B cell (primary cell): ENCODE results near the gene KHK. TPM values are rescaled to one million over a fixed set of nuclear protein-coding genes. Genes with fewer than 3 reads are reported as not detected.
"Not testable (repeated sequence)": the region's sequence is repeated elsewhere in the genome, so short reads cannot be mapped to it uniquely, and the experiment has no call there.

ENCODE experiments used
- ATAC-seq: fragments of 200-7000 bp; cut with Tn5 transposase; one replicate; pipeline ENCODE4 v1.10.0; 2021; ENCODE audit warnings: low read depth, mild to moderate bottlenecking, moderate number of reproducible peaks, moderate library complexity
- CTCF ChIA-PET: fragments of 350-600 bp; sonication (Branson Sonifier 250); formaldehyde crosslinking; loops from one replicate; lab custom pipeline; 2021; ENCODE audit warnings: antibody characterized with exemption, inconsistent platforms; lab: Charles Lee
- POLR2A ChIA-PET: fragments of 350-600 bp; sonication (Branson Sonifier 250); formaldehyde crosslinking; loops from one replicate; lab custom pipeline; 2021; ENCODE audit warnings: antibody characterized with exemption; lab: Charles Lee
- DNase-seq: peaks from one replicate; pipeline ENCODE4 v3.0.0; 2013
- H2AFZ ChIP-seq: 2 replicates; pipeline ENCODE4 v1.6.1; 2012; ENCODE audit warnings: mild to moderate bottlenecking, low read depth, low read length; ENCODE audit not compliant: insufficient read depth, poor library complexity, severe bottlenecking
- H3K27ac ChIP-seq, 2 donors: 1 replicate in 1 of 2; 2 replicates in 1 of 2; pipeline ENCODE4 v1.5.1; 2012 to 2013; ENCODE audit warnings: low read length in 2 of 2, mild to moderate bottlenecking in 2 of 2, moderate library complexity in 1 of 2
- H3K27me3 ChIP-seq, 4 experiments: fragments of 200-600 bp in 1 of 4; sonication (generic) in 1 of 4; replicated peaks in 1 of 4; 1 replicate in 2 of 4; 2 replicates in 2 of 4; pipeline versions ENCODE4 v1.6.1 to v1.7.0; 2013 to 2016; ENCODE audit warnings: low read length in 3 of 4, mild to moderate bottlenecking in 2 of 4, mixed read lengths in 1 of 4, moderate library complexity in 1 of 4; ENCODE audit not compliant: insufficient read depth in 4 of 4, control insufficient read depth in 3 of 4; ENCODE audit errors: control extremely low read depth in 1 of 4
- H3K36me3 ChIP-seq, 2 experiments: replicated peaks in 1 of 2; 1 replicate in 1 of 2; 2 replicates in 1 of 2; pipeline versions ENCODE4 v1.6.1 to v1.7.1; 2013; ENCODE audit warnings: low read length in 1 of 2; ENCODE audit not compliant: insufficient read depth in 2 of 2, control insufficient read depth in 1 of 2; ENCODE audit errors: control extremely low read depth in 1 of 2, extremely low read depth in 1 of 2
- H3K4me1 ChIP-seq, 2 donors: fragments of 200-600 bp in 1 of 2; sonication (generic) in 1 of 2; 1 replicate in 1 of 2; 2 replicates in 1 of 2; pipeline versions ENCODE4 v1.5.1 to v1.6.1; 2013 to 2017; ENCODE audit warnings: low read length in 2 of 2; ENCODE audit not compliant: control insufficient read depth in 2 of 2, insufficient read depth in 2 of 2
- H3K4me2 ChIP-seq: replicated peaks from 2 replicates; pipeline ENCODE3; 2012; ENCODE audit warnings: mild to moderate bottlenecking, low read depth, low read length; ENCODE audit not compliant: poor library complexity, severe bottlenecking
- H3K4me3 ChIP-seq, 5 experiments: fragments of 200-600 bp in 1 of 5; sonication (generic) in 1 of 5; 1 replicate in 3 of 5; 2 replicates in 2 of 5; pipeline versions ENCODE4 v1.5.1 to v1.7.0; 2011 to 2016; ENCODE audit warnings: low read length in 4 of 5, mild to moderate bottlenecking in 4 of 5, low read depth in 2 of 5, control low read depth in 1 of 5, moderate library complexity in 1 of 5; ENCODE audit not compliant: insufficient read depth in 1 of 5; ENCODE audit errors: control extremely low read depth in 1 of 5, extremely low read depth in 1 of 5
- H3K79me2 ChIP-seq: fragments of 200-600 bp; sonication (generic); one replicate; pipeline ENCODE4 v1.6.0; 2016; ENCODE audit warnings: low read length; ENCODE audit not compliant: control insufficient read depth, insufficient read depth
- H3K9ac ChIP-seq: fragments of 200-600 bp; sonication (generic); 2 replicates; pipeline ENCODE4 v1.6.1; 2017; ENCODE audit warnings: mild to moderate bottlenecking, low read length, moderate library complexity
- H3K9me3 ChIP-seq, 3 donors: one replicate each; pipeline versions ENCODE4 v1.6.1 to v1.7.1; 2013; ENCODE audit warnings: low read length in 2 of 3; ENCODE audit not compliant: control insufficient read depth in 2 of 3, insufficient read depth in 1 of 3; ENCODE audit errors: control extremely low read depth in 1 of 3
- H4K20me1 ChIP-seq: 2 replicates; pipeline ENCODE4 v1.6.0; 2012; ENCODE audit warnings: mild to moderate bottlenecking, low read length; ENCODE audit not compliant: insufficient read depth, control insufficient read depth, poor library complexity, severe bottlenecking
- H3K27ac Mint-ChIP-seq: one replicate; pipeline ENCODE4 v1.8.0; 2021; ENCODE audit warnings: mixed read lengths
- H3K27me3 Mint-ChIP-seq: one replicate; pipeline ENCODE4 v1.8.0; 2021; ENCODE audit warnings: mixed read lengths
- H3K4me1 Mint-ChIP-seq: one replicate; pipeline ENCODE4 v1.8.0; 2021; ENCODE audit warnings: mixed read lengths
- H3K4me3 Mint-ChIP-seq: one replicate; pipeline ENCODE4 v1.8.0; 2021; ENCODE audit warnings: mixed read lengths
- H3K9me3 Mint-ChIP-seq: one replicate; pipeline ENCODE4 v1.8.0; 2022; ENCODE audit warnings: mixed read lengths; ENCODE audit not compliant: insufficient read depth
- EZH2 ChIP-seq: IDR thresholded peaks from 2 replicates; pipeline ENCODE4 v1.6.1; 2012; ENCODE audit warnings: borderline replicate concordance, low read depth, mild to moderate bottlenecking, moderate library complexity, low read length; ENCODE audit not compliant: insufficient read depth, poor library complexity, severe bottlenecking
- WGBS: methylation state at CpG from one replicate; pipeline ENCODE4 v1.1.5; 2013; ENCODE audit warnings: missing lambda C conversion rate; ENCODE audit not compliant: insufficient coverage; 5-methylcytosine and 5-hydroxymethylcytosine counted together
- intact Hi-C: fragments of 100-400 bp; cut with micrococcal nuclease; formaldehyde crosslinking; loops from one replicate; pipeline ENCODE4 v1.10.0; 2022
- polyA plus RNA-seq: library from polyadenylated mRNA; depleted of rRNA; stranded (reverse); fragments of >200 nt; gene quantifications from 2 replicates; pipeline ENCODE4 v1.2.3, GENCODE V29; 2012
- total RNA-seq, 2 donors: library from RNA; stranded (reverse); fragments of 120-200 nt in 1 of 2; gene quantifications; 1 replicate in 1 of 2; 2 replicates in 1 of 2; pipeline versions ENCODE4 v1.2.3 to v1.2.4, GENCODE V29; 2013 to 2022
- TF ChIP-seq, protein P1 (sequence below): fragments of 200-600 bp; IDR thresholded peaks from one replicate; pipeline ENCODE4 v1.8.0; 2022; ENCODE audit warnings: antibody characterized with exemption, mild to moderate bottlenecking

KHK gene
- total and polyA plus RNA-seq, 2 donors (not counting 1 experiment from before 2014, with no cell fraction given) = 3.3 to 4.0 TPM

DNA sequence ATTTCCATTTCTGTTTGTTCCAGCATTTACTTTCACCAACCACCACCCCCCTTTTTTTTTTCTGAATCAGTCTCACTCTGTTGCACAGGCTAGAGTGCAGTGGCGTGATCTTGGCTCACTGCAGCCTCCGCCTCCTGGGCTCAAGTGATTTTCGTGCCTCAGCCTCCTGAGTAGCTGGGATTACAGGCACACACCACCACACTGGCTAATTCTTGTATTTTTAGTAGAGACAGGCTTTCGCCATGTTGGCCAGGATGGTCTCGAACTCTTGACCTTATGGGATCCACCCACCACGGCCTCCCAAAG is 11.1 kb upstream of the KHK start:
- H2AFZ ChIP-seq, H3K9ac ChIP-seq, H3K27me3 Mint-ChIP-seq, ATAC-seq, H3K9me3 ChIP-seq, H4K20me1 ChIP-seq, DNase-seq, CTCF ChIA-PET, H3K27ac ChIP-seq, H3K9me3 Mint-ChIP-seq, H3K79me2 ChIP-seq, H3K36me3 ChIP-seq, intact Hi-C loops: not testable (repeated sequence)
- POLR2A ChIA-PET = interaction anchor here (0.6 kb wide), 1 partner anchor 115 kb away, joined by 4 read pairs; no protein-coding TSS in a partner anchor
- peaks cover 50% of the 10 kb centered on the region for H3K4me1 Mint-ChIP-seq
- Histone ChIP-seq H3K4me2 (peak overlapping the region; percentile 49), H3K4me3 (peak overlapping the region in 1 of 5 experiments; percentile 21), H3K4me1 (peaks cover 26 to 34% of the 10 kb centered on the region in 2 donors), H3K27me3 (peaks cover 0 to 11% (median 4%) of the 10 kb centered on the region in 4 experiments)
- 60% methylated on average over 5 of the region's 6 CpGs for WGBS
- peak overlapping the region; percentile 79 for H3K27ac Mint-ChIP-seq
- H3K4me3 Mint-ChIP-seq = peak overlapping the region; percentile 62

DNA sequence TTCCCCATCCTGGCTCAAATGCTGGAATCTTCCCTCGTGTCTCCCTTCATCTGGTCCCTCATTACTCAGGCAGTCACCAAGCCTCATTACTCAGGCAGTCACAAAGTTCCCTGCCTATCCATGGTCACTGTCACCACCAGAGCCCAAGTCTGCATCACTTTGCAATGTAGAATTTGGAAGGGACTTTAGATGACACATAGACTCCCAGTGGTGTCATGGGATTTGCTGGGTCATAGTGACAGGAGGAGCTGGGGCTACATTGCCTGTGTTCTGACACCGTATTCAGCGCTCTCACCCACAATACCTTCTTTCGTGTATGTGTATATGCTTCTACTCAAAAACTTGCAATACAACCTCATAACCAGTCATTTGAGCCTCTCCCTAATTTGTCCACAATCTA is 10.2 kb upstream of the KHK start:
- H3K4me2 ChIP-seq = no peak overlapping the region
- Mint-ChIP-seq H3K9me3 (no peaks in the 10 kb centered on the region), H3K27me3 (no peaks in the 10 kb centered on the region), H3K27ac (peak overlapping the region; percentile 21), H3K4me1 (peaks cover 48% of the 10 kb centered on the region), H3K4me3 (no peak overlapping the region)
- H3K9me3 ChIP-seq = no peaks in the 10 kb centered on the region
- ATAC-seq (no peak), DNase-seq (no peak)
- H3K4me3 ChIP-seq = no peak overlapping the region
- peaks cover 27 to 36% of the 10 kb centered on the region in 2 donors for H3K4me1 ChIP-seq
- intact Hi-C loops = no loop called here
- no peaks in the 10 kb centered on the region for H3K79me2 ChIP-seq
- H3K27ac ChIP-seq = no peak overlapping the region
- no peak overlapping the region for H3K9ac ChIP-seq
- no peak overlapping the region for H2AFZ ChIP-seq
- WGBS = 100% methylated on average over 4 of the region's 4 CpGs
- no peak for TF ChIP-seq EZH2
- TF ChIP-seq, protein P1, sequence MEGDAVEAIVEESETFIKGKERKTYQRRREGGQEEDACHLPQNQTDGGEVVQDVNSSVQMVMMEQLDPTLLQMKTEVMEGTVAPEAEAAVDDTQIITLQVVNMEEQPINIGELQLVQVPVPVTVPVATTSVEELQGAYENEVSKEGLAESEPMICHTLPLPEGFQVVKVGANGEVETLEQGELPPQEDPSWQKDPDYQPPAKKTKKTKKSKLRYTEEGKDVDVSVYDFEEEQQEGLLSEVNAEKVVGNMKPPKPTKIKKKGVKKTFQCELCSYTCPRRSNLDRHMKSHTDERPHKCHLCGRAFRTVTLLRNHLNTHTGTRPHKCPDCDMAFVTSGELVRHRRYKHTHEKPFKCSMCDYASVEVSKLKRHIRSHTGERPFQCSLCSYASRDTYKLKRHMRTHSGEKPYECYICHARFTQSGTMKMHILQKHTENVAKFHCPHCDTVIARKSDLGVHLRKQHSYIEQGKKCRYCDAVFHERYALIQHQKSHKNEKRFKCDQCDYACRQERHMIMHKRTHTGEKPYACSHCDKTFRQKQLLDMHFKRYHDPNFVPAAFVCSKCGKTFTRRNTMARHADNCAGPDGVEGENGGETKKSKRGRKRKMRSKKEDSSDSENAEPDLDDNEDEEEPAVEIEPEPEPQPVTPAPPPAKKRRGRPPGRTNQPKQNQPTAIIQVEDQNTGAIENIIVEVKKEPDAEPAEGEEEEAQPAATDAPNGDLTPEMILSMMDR = no peak
- ChIA-PET POLR2A (no interaction called here), CTCF (no interaction called here)
- no peaks in the 10 kb centered on the region for H4K20me1 ChIP-seq
- no peaks in the 10 kb centered on the region for H3K36me3 ChIP-seq
- H3K27me3 ChIP-seq = peaks cover 0 to 11% (median 4%) of the 10 kb centered on the region in 4 experiments
